GM12892 (cell line): ENCODE measurements around the gene ASB14.

Experiments used
- POLR2A ChIP-seq: IDR thresholded peaks from 2 replicates; pipeline ENCODE4 v1.6.1; 2011; ENCODE audit warnings: low read depth, low read length, control low read depth
- POLR2AphosphoS5 ChIP-seq: IDR thresholded peaks from 2 replicates; pipeline ENCODE4 v1.6.1; 2011; ENCODE audit warnings: low read depth, low read length, control low read depth

DNA sequence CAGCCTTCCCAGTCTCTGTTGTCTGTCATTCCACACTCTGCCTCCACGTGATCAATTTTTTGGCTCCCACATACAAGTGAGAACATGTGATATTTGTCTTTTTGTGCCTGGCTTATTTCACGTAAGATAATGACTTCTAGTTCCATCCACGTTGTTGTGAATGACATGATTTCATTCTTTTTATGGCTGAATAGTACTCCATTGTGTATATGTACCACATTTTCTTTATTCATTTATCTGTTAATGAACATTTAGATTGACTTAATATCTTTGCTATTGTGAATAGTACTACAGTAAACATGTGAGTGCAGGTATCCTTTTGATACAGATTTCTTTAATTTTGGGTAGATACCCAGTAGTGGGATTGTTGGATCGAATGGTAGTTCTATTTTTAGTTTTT lies 31.4 kb downstream of the ASB14 start:
- TF ChIP-seq POLR2A: no peak
- TF ChIP-seq POLR2AphosphoS5: no peak
